Measurements from ENCODE around the gene KCNK10. TPM values are rescaled to one million over a fixed set of nuclear protein-coding genes. Genes with fewer than 3 reads are reported as not detected.

Gene KCNK10
- total RNA-seq, 4 donors from 2014 or later = not detected

Other genes with a start within 250 kb of the KCNK10 start
- gene SPATA7, start 62.4 kb upstream of the KCNK10 start, total RNA-seq = 10 to 100 TPM in 2 of 4 donors, 1 to 10 TPM in 2; 7.2 to 11.2 (median 10.1) TPM
- gene PTPN21, start 231.7 kb upstream of the KCNK10 start, total RNA-seq = 10 to 100 TPM in 2 of 4 donors, 1 to 10 TPM in 2; 5.6 to 11.1 (median 8.6) TPM
- gene ZC3H14, start 239.8 kb upstream of the KCNK10 start, total RNA-seq = 10 to 100 TPM; 34.0 to 49.5 (median 42.4) TPM

Data from gastrocnemius medialis (tissue), 4 donors.